Common myeloid progenitor, CD34-positive (primary cell): ENCODE data around the gene ST3GAL6.

Experiments used
- CTCF ChIA-PET: fragments of 350-600 bp; sonication (Branson Sonifier 250); formaldehyde crosslinking; loops from one replicate; lab custom pipeline; 2021; ENCODE audit warnings: antibody characterized with exemption; lab: Charles Lee
- POLR2A ChIA-PET: fragments of 350-600 bp; sonication (Branson Sonifier 250); formaldehyde crosslinking; loops from one replicate; lab custom pipeline; 2021; ENCODE audit warnings: antibody characterized with exemption; lab: Charles Lee
- DNase-seq, 3 donors: peaks; one replicate each; pipeline versions ENCODE4 v3.0.0 to v3.0.0-alpha.2; 2013
- H3K27ac ChIP-seq, 2 experiments: 1 replicate in 1 of 2; 2 replicates in 1 of 2; pipeline ENCODE4 v1.7.0; 2013; ENCODE audit warnings: inconsistent platforms in 2 of 2, low read length in 2 of 2, mild to moderate bottlenecking in 2 of 2, low read depth in 1 of 2, moderate library complexity in 1 of 2; ENCODE audit not compliant: severe bottlenecking in 2 of 2, insufficient read depth in 1 of 2, poor library complexity in 1 of 2
- H3K27me3 ChIP-seq, 5 experiments: replicated peaks in 2 of 5; 1 replicate in 3 of 5; 2 replicates in 2 of 5; pipeline versions ENCODE4 v1.6.1 to v1.7.0; 2013; ENCODE audit warnings: low read length in 4 of 5, mild to moderate bottlenecking in 2 of 5, moderate library complexity in 2 of 5, inconsistent platforms in 1 of 5; ENCODE audit not compliant: insufficient read depth in 5 of 5, control insufficient read depth in 4 of 5
- H3K36me3 ChIP-seq, 4 experiments: 1 replicate in 2 of 4; 2 replicates in 2 of 4; pipeline versions ENCODE4 v1.6.1 to v1.7.0; 2013; ENCODE audit warnings: low read length in 3 of 4, control low read depth in 1 of 4, mild to moderate bottlenecking in 1 of 4; ENCODE audit not compliant: control insufficient read depth in 4 of 4, insufficient read depth in 4 of 4
- H3K4me1 ChIP-seq, 4 experiments: 1 replicate in 3 of 4; 2 replicates in 1 of 4; pipeline versions ENCODE4 v1.6.1 to v1.7.1; 2013; ENCODE audit warnings: low read length in 3 of 4, mild to moderate bottlenecking in 3 of 4, control low read depth in 1 of 4, inconsistent platforms in 1 of 4, moderate library complexity in 1 of 4; ENCODE audit not compliant: control insufficient read depth in 4 of 4, insufficient read depth in 4 of 4; ENCODE audit errors: control extremely low read depth in 1 of 4
- H3K4me3 ChIP-seq, 7 experiments: 1 replicate in 4 of 7; 2 replicates in 3 of 7; pipeline versions ENCODE4 v1.5.1 to v1.7.0; 2013; ENCODE audit warnings: mild to moderate bottlenecking in 7 of 7, low read length in 6 of 7, moderate library complexity in 6 of 7, inconsistent platforms in 2 of 7, low read depth in 2 of 7, control low read depth in 1 of 7; ENCODE audit not compliant: insufficient read depth in 4 of 7, control insufficient read depth in 1 of 7; ENCODE audit errors: extremely low read depth in 1 of 7
- H3K9me3 ChIP-seq, 5 experiments: 1 replicate in 4 of 5; 2 replicates in 1 of 5; pipeline versions ENCODE4 v1.6.1 to v1.7.1; 2013; ENCODE audit warnings: low read length in 4 of 5, mild to moderate bottlenecking in 2 of 5, inconsistent platforms in 1 of 5, low read depth in 1 of 5, moderate library complexity in 1 of 5; ENCODE audit not compliant: control insufficient read depth in 4 of 5, insufficient read depth in 2 of 5; ENCODE audit errors: control extremely low read depth in 1 of 5
- whole genome bisulfite sequencing: methylation state at CpG from one replicate; pipeline ENCODE4 v1.1.5; 2013; ENCODE audit not compliant: insufficient coverage; 5-methylcytosine and 5-hydroxymethylcytosine counted together

The ST3GAL6 gene

GRCh38 chr3:98735761-98736269 lies 27.3 kb upstream of the ST3GAL6 start:
- Histone ChIP-seq H3K4me3 (no peak overlapping the region), H3K9me3 (no peaks in the 10 kb centered on the region), H3K27me3 (no peaks in the 10 kb centered on the region), H3K36me3 (no peaks in the 10 kb centered on the region), H3K27ac (no peak overlapping the region), H3K4me1 (peaks cover 5 to 50% (median 27%) of the 10 kb centered on the region in 4 experiments)
- CTCF ChIA-PET: interaction anchor here (0.6 to 2.0 kb wide), 6 partner anchors 9 to 76 kb away, joined by 3 to 6 read pairs (median 4); no protein-coding TSS in a partner anchor
- no peak for DNase-seq
- POLR2A ChIA-PET: no interaction called here
- WGBS: 86% methylated on average over 1 of the region's 1 CpG

GRCh38 chr3:98737301-98737700 lies 25.8 kb upstream of the ST3GAL6 start:
- H3K9me3 ChIP-seq: no peaks in the 10 kb centered on the region
- no peak overlapping the region for H3K27ac ChIP-seq
- CTCF ChIA-PET: no interaction called here
- 91% methylated on average over 5 of the region's 5 CpGs for WGBS
- POLR2A ChIA-PET: no interaction called here
- no peaks in the 10 kb centered on the region for H3K36me3 ChIP-seq
- no peaks in the 10 kb centered on the region for H3K27me3 ChIP-seq
- no peak for DNase-seq
- peaks cover 5 to 35% (median 17%) of the 10 kb centered on the region in 4 experiments for H3K4me1 ChIP-seq
- no peak overlapping the region for H3K4me3 ChIP-seq

GRCh38 chr3:98739266-98739665 lies 23.9 kb upstream of the ST3GAL6 start:
- Histone ChIP-seq H3K4me1 (peaks cover 3 to 18% (median 11%) of the 10 kb centered on the region in 4 experiments), H3K36me3 (peaks cover 0 to 3% (median 0%) of the 10 kb centered on the region in 4 experiments), H3K9me3 (no peaks in the 10 kb centered on the region), H3K4me3 (no peak overlapping the region), H3K27me3 (no peaks in the 10 kb centered on the region), H3K27ac (no peak overlapping the region)
- ChIA-PET POLR2A (no interaction called here), CTCF (interaction anchor here (2.1 kb wide), 1 partner anchor 22 kb away, joined by 5 read pairs; no protein-coding TSS in a partner anchor)
- no peak for DNase-seq

- 94% methylated on average over 3 of the region's 4 CpGs for WGBS
Observed at GRCh38 chr3:98740324-98740723, 22.8 kb upstream of the ST3GAL6 start.

GRCh38 chr3:98741121-98741716 lies 21.9 kb upstream of the ST3GAL6 start:
- H3K36me3 ChIP-seq: peaks cover 0 to 3% (median under 1%) of the 10 kb centered on the region in 4 experiments
- 100% methylated on average over 3 of the region's 5 CpGs for WGBS
- H3K4me1 ChIP-seq: peaks cover 0 to 12% (median 6%) of the 10 kb centered on the region in 4 experiments
- ChIA-PET POLR2A (no interaction called here), CTCF (interaction anchor here (0.6 to 2.1 kb wide), 4 partner anchors 15 to 98 kb away, joined by 4 to 5 read pairs (median 4); no protein-coding TSS in a partner anchor)
- no peaks in the 10 kb centered on the region for H3K27me3 ChIP-seq
- DNase-seq: no peak
- H3K4me3 ChIP-seq: no peak overlapping the region
- no peak overlapping the region for H3K27ac ChIP-seq
- H3K9me3 ChIP-seq: no peaks in the 10 kb centered on the region

More at GRCh38 chr3:98740324-98740723, 22.8 kb upstream of the ST3GAL6 start:
- H3K4me1 ChIP-seq: peaks cover 0 to 12% (median 6%) of the 10 kb centered on the region in 4 experiments
- no peaks in the 10 kb centered on the region for H3K9me3 ChIP-seq
- no peaks in the 10 kb centered on the region for H3K27me3 ChIP-seq
- H3K4me3 ChIP-seq: no peak overlapping the region
- H3K36me3 ChIP-seq: peaks cover 0 to 3% (median 0%) of the 10 kb centered on the region in 4 experiments
- DNase-seq: no peak
- CTCF ChIA-PET: interaction anchor here (0.6 to 2.1 kb wide), 4 partner anchors 16 to 97 kb away, joined by 4 to 5 read pairs (median 4); no protein-coding TSS in a partner anchor
- no peak overlapping the region for H3K27ac ChIP-seq
- POLR2A ChIA-PET: no interaction called here

- CTCF ChIA-PET: no interaction called here
- POLR2A ChIA-PET: no interaction called here
- WGBS: 77% methylated on average over 5 of the region's 5 CpGs
Observed at GRCh38 chr3:98743071-98743470, 20.1 kb upstream of the ST3GAL6 start.

GRCh38 chr3:98744283-98744682 lies 18.9 kb upstream of the ST3GAL6 start:
- peaks cover 0 to 3% (median under 1%) of the 10 kb centered on the region in 4 experiments for H3K36me3 ChIP-seq
- ChIA-PET CTCF (interaction anchor here (0.7 kb wide), 1 partner anchor 88 kb away, joined by 3 read pairs; no protein-coding TSS in a partner anchor), POLR2A (no interaction called here)
- no peak overlapping the region for H3K27ac ChIP-seq
- H3K4me3 ChIP-seq: no peak overlapping the region
- no peaks in the 10 kb centered on the region for H3K27me3 ChIP-seq
- H3K9me3 ChIP-seq: no peaks in the 10 kb centered on the region
- no peak for DNase-seq
- H3K4me1 ChIP-seq: peaks cover 0 to 3% (median 0%) of the 10 kb centered on the region in 4 experiments

More at GRCh38 chr3:98743071-98743470, 20.1 kb upstream of the ST3GAL6 start:
- Histone ChIP-seq H3K4me3 (no peak overlapping the region), H3K36me3 (peaks cover 0 to 3% (median under 1%) of the 10 kb centered on the region in 4 experiments), H3K4me1 (peaks cover 0 to 7% (median 3%) of the 10 kb centered on the region in 4 experiments), H3K27ac (no peak overlapping the region), H3K9me3 (no peaks in the 10 kb centered on the region), H3K27me3 (no peaks in the 10 kb centered on the region)
- DNase-seq: no peak
